Measurements from ENCODE around the gene WAC. TPM values are rescaled to one million over a fixed set of nuclear protein-coding genes. Genes with fewer than 3 reads are reported as not detected.
"Not testable (repeated sequence)": the region's sequence is repeated elsewhere in the genome, so short reads cannot be mapped to it uniquely, and the experiment has no call there.

WAC gene
- total RNA-seq, 1 donor from 2014 or later: 135 TPM

GRCh38 chr10:28560617-28561016 lies 27.7 kb downstream of the WAC start:
- intact Hi-C loops (cut with micrococcal nuclease): no loop called here

DNA sequence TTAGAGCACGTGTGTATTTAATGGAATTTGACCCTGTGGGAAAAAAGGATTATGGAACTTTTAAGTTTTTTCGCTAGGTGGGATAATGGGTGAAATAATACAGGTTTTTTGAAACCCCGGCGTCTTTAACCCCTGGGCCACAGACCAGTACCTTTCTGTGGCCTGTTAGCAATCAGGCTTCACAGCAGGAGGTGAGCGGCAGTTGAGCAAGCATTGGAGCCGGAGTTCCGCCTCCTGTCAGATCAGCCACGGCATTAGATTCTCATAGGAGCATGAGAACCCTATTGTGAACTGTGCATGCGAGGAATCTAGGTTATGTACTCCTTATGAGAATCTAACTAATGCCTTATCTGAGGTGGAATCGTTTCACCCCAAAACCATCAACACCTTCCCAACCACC lies 28.6 kb downstream of the WAC start:
- intact Hi-C loops (cut with micrococcal nuclease): no loop called here

DNA sequence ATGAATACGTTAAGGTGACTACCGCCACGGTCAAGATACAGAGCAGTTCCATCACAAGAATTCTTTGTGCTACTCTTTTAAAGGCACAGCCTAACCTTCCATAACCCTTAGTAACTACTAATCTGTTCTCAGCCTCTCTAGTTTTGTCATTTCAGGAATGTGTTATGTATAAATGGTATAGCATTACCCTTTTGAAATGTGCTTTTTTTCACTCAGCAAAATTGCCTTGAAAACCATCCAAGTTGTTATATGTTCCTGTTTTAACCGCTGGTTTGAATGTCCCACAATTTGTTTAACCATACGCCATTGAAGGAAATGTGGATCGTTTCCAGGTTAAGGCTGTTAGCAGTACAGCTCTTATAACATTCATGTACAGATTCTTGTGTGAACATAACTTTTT lies 32.0 kb downstream of the WAC start:
- intact Hi-C loops (cut with micrococcal nuclease): no loop called here

DNA sequence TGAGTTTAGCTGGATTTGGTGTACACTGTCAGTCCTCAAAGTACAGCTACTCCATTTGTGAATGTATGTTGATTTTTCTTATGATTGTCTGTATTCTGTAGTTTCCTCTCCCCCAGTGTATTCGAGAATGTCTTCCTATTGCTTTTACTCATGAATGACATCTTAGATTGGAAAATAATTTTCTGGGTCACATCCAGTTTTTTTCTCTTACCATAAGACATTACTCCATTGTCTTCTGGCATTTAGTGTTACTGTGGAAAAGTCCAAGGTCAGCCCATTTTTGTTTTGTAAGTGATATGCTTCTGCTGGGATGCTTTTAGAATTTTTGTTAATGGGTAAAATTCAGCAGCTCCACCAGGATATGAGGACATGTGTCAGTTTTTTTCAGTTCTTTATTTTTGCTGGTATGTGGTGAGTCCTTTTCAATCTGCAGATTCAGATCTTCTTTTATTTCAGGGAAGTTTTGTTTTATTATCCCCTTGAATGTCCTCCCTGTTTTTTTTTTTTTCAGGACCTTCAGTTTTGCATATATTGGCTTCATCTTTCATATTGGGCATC lies 33.6 kb downstream of the WAC start:
- intact Hi-C loops (cut with micrococcal nuclease): no loop called here

DNA sequence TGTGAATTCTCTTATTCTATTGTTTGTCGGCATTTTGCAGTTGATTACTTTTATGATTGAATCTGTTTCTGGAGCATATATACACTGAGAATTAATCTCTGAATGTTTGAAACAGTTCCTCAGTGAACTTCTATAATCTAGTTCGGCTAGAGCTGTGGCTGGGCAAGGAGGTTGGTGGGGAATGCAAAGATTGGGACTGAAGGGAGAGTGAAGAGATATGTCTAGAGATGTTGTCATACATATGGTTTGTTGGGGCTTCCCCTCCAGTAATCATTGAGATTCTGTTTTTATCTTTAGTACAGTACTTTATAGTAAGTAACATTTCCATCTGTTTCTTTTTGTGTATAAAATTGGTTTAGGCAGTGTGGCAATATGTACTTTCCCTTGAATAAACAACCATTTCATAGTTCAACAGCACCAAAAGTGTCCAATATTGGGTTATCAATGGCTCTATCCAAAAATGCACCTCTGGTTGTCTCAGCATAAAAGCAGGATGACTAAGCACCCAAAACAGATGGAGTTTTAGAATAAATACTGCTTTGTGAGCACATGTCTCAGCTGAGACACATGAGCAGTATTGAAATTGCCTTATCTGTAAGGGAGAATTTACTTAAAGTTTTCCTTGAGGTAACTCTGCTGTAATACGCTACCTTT lies 36.7 kb downstream of the WAC start:
- intact Hi-C loops (cut with micrococcal nuclease): no loop called here

DNA sequence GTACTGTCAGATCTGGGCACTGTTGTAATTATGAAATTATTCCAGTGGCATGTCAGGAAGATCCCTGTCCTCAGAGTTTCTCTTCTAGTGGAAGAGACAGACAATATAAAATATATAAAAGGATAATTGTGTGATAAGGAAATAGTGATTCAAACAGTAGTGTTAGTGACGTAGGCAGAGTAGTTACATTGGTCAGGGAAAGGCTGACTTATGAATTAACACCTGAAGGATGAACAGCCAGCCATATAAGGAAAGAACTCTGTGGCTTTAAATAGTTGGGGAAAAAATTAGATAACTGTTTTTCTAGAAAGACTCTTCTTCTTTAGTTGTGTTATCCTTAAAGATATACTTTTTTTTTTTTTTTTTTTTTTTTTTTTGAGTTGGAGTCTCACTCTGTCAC lies 37.7 kb downstream of the WAC start:
- intact Hi-C loops (cut with micrococcal nuclease): no loop called here

DNA sequence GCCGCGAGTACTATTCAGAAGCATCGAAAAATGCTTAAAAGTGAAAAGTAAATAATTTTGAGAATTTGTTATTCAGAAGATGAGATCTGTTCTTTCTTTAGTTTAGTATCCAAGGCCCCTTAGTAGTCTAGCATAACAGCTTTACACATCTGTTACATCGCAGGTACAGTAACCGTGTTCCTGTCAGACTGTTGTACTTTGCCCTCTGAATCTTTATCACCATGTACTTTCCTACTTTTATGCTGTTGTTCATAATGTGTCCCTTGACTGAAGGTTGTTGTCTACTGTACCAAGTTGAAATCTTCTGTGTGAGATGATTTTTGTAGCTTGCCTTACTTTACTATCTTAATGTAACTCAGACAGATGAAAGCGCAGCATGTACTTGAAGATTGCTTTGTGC lies 38.3 kb downstream of the WAC start:
- intact Hi-C loops (cut with micrococcal nuclease): no loop called here

DNA sequence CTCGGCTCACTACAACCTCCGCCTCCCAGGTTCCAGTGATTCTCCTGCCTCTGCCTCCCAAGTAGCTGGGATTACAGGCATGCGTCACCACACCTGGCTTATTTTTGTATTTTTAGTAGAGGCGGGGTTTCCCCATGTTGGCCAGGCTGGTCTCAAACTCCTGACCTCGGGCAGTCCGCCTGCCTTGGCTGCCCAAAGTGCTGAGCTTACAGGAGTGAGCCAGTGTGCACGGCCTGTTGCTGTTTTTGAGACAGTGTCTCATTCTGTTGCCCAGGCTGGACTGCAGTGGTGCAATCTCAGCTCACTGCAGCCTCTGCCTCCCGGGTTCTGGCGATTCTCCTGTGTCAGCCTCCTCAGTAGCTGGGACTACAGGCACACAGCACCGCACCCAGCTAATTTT lies 41.3 kb downstream of the WAC start:
- intact Hi-C loops (cut with micrococcal nuclease): not testable (repeated sequence)

- intact Hi-C loops (cut with micrococcal nuclease): no loop called here
Measured at GRCh38 chr10:28575852-28576251, 42.9 kb downstream of the WAC start.

GRCh38 chr10:28577506-28577905 lies 44.6 kb downstream of the WAC start:
- intact Hi-C loops (cut with micrococcal nuclease): no loop called here

- intact Hi-C loops (cut with micrococcal nuclease): no loop called here
Measured at GRCh38 chr10:28578454-28578853, 45.5 kb downstream of the WAC start.

DNA sequence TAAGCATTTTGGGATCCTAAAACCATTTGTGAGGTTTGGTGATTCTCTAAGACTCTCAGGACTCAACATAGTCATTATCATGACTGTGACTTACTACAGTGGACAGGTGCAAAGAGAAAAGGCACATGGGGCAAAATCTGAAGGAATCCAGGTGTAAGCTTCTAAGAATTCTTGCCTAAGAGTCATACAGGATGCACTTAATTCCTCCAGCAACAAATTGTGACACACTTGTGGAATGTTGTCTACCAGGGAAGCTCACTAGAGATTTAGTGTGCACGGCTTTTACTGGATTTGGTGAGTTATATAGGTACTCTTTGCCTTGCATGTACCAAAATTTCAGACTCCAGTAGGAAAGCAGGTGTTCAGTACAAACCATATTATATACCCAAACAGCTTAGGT lies 47.9 kb downstream of the WAC start:
- intact Hi-C loops (cut with micrococcal nuclease): no loop called here

GRCh38 chr10:28581916-28582315 lies 49.0 kb downstream of the WAC start:
- intact Hi-C loops (cut with micrococcal nuclease): no loop called here

DNA sequence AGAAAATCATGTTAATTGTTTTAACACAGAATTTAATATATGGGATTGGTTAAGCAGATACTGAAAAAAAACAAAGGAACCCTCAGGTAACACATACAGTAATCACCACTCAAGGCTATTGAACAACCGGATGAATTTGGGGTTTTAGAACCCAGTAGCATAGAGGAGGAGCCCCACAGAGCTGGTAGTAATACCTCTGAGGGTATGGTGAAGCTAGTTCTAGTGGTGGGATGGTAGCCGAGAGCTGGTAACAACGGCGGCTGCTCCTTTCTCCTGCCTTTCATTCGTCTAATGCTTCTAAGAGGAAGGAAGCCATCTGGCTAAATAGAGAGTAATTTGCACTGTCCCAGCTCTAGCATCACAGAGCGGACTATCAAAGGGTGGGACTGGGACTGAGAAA lies 52.2 kb downstream of the WAC start:
- intact Hi-C loops (cut with micrococcal nuclease): no loop called here

DNA sequence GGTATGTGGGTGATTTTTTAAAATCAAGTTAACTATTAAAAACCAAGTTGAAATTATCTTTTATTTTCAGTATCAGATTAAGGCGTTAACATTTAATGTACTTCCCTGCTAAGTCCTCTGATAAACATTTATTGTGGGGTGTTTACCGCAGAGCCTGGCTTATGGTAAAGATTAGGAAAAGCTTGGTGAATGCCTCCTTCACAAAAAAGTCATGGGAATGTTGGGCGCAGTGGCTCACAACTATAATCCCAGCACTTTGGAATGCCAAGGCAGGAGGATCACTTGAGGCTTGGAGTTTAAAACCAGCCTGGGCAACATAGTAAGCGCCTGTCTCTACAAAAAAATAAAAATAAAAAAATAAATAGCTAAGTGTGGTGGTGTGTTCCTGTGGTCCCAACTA lies 53.3 kb downstream of the WAC start:
- intact Hi-C loops (cut with micrococcal nuclease): no loop called here

- intact Hi-C loops (cut with micrococcal nuclease): no loop called here
Measured at GRCh38 chr10:28587270-28587969, 54.5 kb downstream of the WAC start.

DNA sequence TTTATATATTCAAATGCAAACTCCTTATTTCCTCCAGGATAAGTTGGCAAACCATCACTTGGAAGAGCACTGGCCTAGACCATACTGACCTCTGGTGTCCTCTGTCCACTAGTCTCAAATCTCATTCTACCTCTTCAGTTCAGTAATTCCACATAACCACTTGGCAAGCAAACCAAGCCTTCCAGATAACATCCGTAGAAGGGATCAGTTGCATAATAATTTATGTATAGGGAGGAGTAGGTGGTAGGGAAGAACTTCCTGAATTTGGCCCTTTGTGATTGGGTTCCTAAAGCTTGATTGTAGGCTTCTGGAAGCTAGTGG lies 55.0 kb downstream of the WAC start:
- intact Hi-C loops (cut with micrococcal nuclease): no loop called here

- intact Hi-C loops (cut with micrococcal nuclease): no loop called here
Measured at GRCh38 chr10:28592953-28593352, 60.0 kb downstream of the WAC start.

- intact Hi-C loops (cut with micrococcal nuclease): no loop called here
Measured at GRCh38 chr10:28593811-28594210, 60.9 kb downstream of the WAC start.

- intact Hi-C loops (cut with micrococcal nuclease): no loop called here
Measured at GRCh38 chr10:28594406-28594805, 61.5 kb downstream of the WAC start.

DNA sequence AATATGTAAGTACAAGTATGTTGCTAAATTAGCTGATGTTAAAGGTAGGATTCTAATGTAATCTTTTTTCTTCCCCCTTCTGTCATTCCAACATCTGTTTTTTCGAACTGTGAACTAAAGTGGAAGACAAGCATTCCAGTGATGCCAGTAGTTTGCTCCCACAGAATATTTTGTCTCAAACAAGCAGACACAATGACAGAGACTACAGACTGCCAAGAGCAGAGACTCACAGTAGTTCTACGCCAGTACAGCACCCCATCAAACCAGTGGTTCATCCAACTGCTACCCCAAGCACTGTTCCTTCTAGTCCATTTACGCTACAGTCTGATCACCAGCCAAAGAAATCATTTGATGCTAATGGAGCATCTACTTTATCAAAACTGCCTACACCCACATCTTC lies 62.7 kb downstream of the WAC start:
- intact Hi-C loops (cut with micrococcal nuclease): no loop called here

- intact Hi-C loops (cut with micrococcal nuclease): no loop called here
Measured at GRCh38 chr10:28600056-28600455, 67.1 kb downstream of the WAC start.

GRCh38 chr10:28601012-28601411 lies 68.1 kb downstream of the WAC start:
- intact Hi-C loops (cut with micrococcal nuclease): no loop called here
